ENCODE measurements around the gene PGPEP1. TPM values are rescaled to one million over a fixed set of nuclear protein-coding genes. Genes with fewer than 3 reads are reported as not detected.
A peak's percentile ranks its signal among the peaks of the same experiment; 100 is the strongest.

The PGPEP1 gene
- polyA plus RNA-seq, 1 of the 3 experiments (the other 2 are of a cell fraction) = 13.8 TPM

GRCh38 chr19:18291590-18292461 is 48.6 kb upstream of the PGPEP1 start (continued):
- no peak for TF ChIP-seq RAD21 (IDR thresholded peaks at IDR 0.05; ENCODE audit: low read length)
- TF ChIP-seq CHD2 (IDR thresholded peaks at IDR 0.05; ENCODE audit: low read length, partially characterized antibody) = peak; percentile 49
- TF ChIP-seq TCF12 (IDR thresholded peaks at IDR 0.05) = peak; percentile 23; the same call in 1 of the 2 replicates

DNA sequence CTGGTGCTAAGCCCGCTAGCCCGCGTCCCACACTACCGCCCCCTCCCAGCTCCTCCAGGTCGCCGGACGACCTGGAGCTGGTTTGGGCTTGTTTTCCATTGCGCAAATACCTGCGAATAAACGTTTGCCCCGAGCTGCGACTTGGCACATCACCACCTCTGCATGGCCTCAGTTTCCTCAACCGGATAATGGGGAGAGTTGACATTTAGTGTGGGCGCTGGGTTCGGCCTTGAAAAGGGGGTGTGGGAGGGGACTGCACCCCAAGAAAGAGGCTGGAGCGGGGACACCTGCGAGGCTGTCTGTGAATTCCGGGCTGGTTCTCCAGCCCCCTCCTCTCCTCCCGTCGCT is 48.0 kb upstream of the PGPEP1 start:
- no peaks in the 10 kb centered on the region for H3K9me2 ChIP-seq
- H3K79me2 ChIP-seq (ENCODE audit: insufficient read depth) = no peaks in the 10 kb centered on the region
- POLR2A ChIA-PET = interaction anchor here (0.7 to 3.8 kb wide), 10 partner anchors 9 to 127 kb away, joined by 3 to 112 read pairs (median 4); partner anchors contain the start of genes JUND, LSM4 and SSBP4
- no peaks in the 10 kb centered on the region for H4K20me1 ChIP-seq (ENCODE audit: insufficient read depth)
- no peaks in the 10 kb centered on the region for H3K9me3 ChIP-seq
- no peak for DNase-seq
- CTCF ChIA-PET = interaction anchor here (1.2 to 5.1 kb wide), 6 partner anchors 12 to 118 kb away, joined by 3 to 67 read pairs (median 5); partner anchors contain the start of genes JUND and LSM4
- H3K27me3 ChIP-seq (ENCODE audit: insufficient read depth) = no peaks in the 10 kb centered on the region
- peak overlapping the region; percentile 80 for H3K9ac ChIP-seq
- peak overlapping the region; percentile 58 to 71 for H3K4me3 ChIP-seq (ENCODE audit: low read depth in 2 of 2, low read length in 1 of 2)
- H2AFZ ChIP-seq (ENCODE audit: low read depth) = peak overlapping the region; percentile 64
- H3K27ac ChIP-seq (ENCODE audit: low read depth in 2 of 2, low read length in 1 of 2) = peak overlapping the region; percentile 72 to 94
- H3K4me2 ChIP-seq = peak overlapping the region; percentile 96
- H3F3A ChIP-seq (replicated peaks; ENCODE audit: insufficient read depth) = peaks cover 28% of the 10 kb centered on the region
- TF ChIP-seq TAF1 (IDR thresholded peaks at IDR 0.05; ENCODE audit: borderline replicate concordance, low read depth, low read length) (no peak), IRF3 (IDR thresholded peaks at IDR 0.05; ENCODE audit: low read depth, low read length) (no peak), YY1 (IDR thresholded peaks at IDR 0.05; ENCODE audit: low read depth) (no peak), USF2 (IDR thresholded peaks at IDR 0.05; ENCODE audit: borderline replicate concordance, low read depth, low read length) (no peak), FOXJ3 (CRISPR knock-in tag; IDR thresholded peaks at IDR 0.05) (no peak), TCF12 (IDR thresholded peaks at IDR 0.05) (no peak), JUND (IDR thresholded peaks at IDR 0.05) (no peak), SIN3A (IDR thresholded peaks at IDR 0.05; ENCODE audit: borderline replicate concordance, low read depth, low read length) (no peak), EZH2phosphoT487 (IDR thresholded peaks at IDR 0.05; ENCODE audit: borderline replicate concordance, low read depth) (no peak), POLR2AphosphoS5 (IDR thresholded peaks at IDR 0.05; ENCODE audit: low read depth, low read length) (no peak; the same call in 1 of the 2 replicates), NRF1 (IDR thresholded peaks at IDR 0.05; ENCODE audit: low read depth, low read length) (no peak)
- TF ChIP-seq, protein P1, sequence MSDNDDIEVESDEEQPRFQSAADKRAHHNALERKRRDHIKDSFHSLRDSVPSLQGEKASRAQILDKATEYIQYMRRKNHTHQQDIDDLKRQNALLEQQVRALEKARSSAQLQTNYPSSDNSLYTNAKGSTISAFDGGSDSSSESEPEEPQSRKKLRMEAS (IDR thresholded peaks at IDR 0.05; ENCODE audit: low read depth) = no peak
- no peaks in the 10 kb centered on the region for H3K36me3 ChIP-seq (replicated peaks in 1 of 2; ENCODE audit: control insufficient read depth in 1 of 2, insufficient read depth in 2 of 2, low read length in 1 of 2)
- WGBS (ENCODE audit: low lambda C conversion rate) = 0% methylated on average over 13 of the region's 20 CpGs
- H3K4me1 ChIP-seq (ENCODE audit: control insufficient read depth in 1 of 2, insufficient read depth in 2 of 2, low read depth in 1 of 2, low read length in 1 of 2) = peaks cover 8 to 24% of the 10 kb centered on the region in 2 experiments; a peak in 2 of 4 replicates

All from SK-N-SH (cell line).